CD14-positive monocyte (primary cell): Measurements from ENCODE around the gene CLDN8. TPM values are rescaled to one million over a fixed set of nuclear protein-coding genes. Genes with fewer than 3 reads are reported as not detected.

ENCODE experiments used
- DNase-seq, 3 donors: peaks; one replicate each; pipeline ENCODE4 v3.0.0-alpha.2; 2011 to 2022
- H2AFZ ChIP-seq: 2 replicates; pipeline ENCODE4 v1.6.0; 2012; ENCODE audit warnings: mild to moderate bottlenecking, low read depth, low read length, inconsistent platforms; ENCODE audit not compliant: insufficient read depth, poor library complexity, severe bottlenecking
- H3K27ac ChIP-seq, 2 donors: 1 replicate in 1 of 2; 2 replicates in 1 of 2; pipeline ENCODE4 v1.5.1; 2012 to 2013; ENCODE audit warnings: low read length in 2 of 2, control low read depth in 1 of 2, inconsistent platforms in 1 of 2, low read depth in 1 of 2, mild to moderate bottlenecking in 1 of 2
- H3K27me3 ChIP-seq, 2 donors: one replicate each; pipeline versions ENCODE4 v1.6.0 to v1.6.1; 2011 to 2013; ENCODE audit warnings: low read length in 2 of 2; ENCODE audit not compliant: control insufficient read depth in 2 of 2, insufficient read depth in 2 of 2
- H3K36me3 ChIP-seq, 2 donors: replicated peaks in 1 of 2; 1 replicate in 1 of 2; 2 replicates in 1 of 2; pipeline versions ENCODE4 v1.5.1 to v1.6.1; 2012 to 2013; ENCODE audit warnings: low read length in 2 of 2, control low read depth in 1 of 2, inconsistent platforms in 1 of 2, mild to moderate bottlenecking in 1 of 2; ENCODE audit not compliant: insufficient read depth in 2 of 2, control insufficient read depth in 1 of 2
- H3K4me1 ChIP-seq, 2 donors: 1 replicate in 1 of 2; 2 replicates in 1 of 2; pipeline versions ENCODE4 v1.5.1 to v1.6.1; 2012 to 2013; ENCODE audit warnings: low read length in 2 of 2, control low read depth in 1 of 2, inconsistent platforms in 1 of 2, mild to moderate bottlenecking in 1 of 2, moderate library complexity in 1 of 2; ENCODE audit not compliant: insufficient read depth in 2 of 2, control insufficient read depth in 1 of 2
- H3K4me2 ChIP-seq: replicated peaks from 2 replicates; pipeline ENCODE3; 2012; ENCODE audit warnings: low read length, moderate library complexity, mild to moderate bottlenecking; ENCODE audit not compliant: poor library complexity, severe bottlenecking; ENCODE audit errors: extremely low read depth
- H3K4me3 ChIP-seq, 3 experiments: fragments of 200-600 bp in 1 of 3; sonication (generic) in 1 of 3; replicated peaks in 1 of 3; 1 replicate in 2 of 3; 2 replicates in 1 of 3; pipeline ENCODE4 v1.5.1; 2011 to 2013; ENCODE audit warnings: low read length in 3 of 3, mild to moderate bottlenecking in 3 of 3, control low read depth in 2 of 3, low read depth in 2 of 3, inconsistent platforms in 1 of 3, moderate library complexity in 1 of 3
- H3K79me2 ChIP-seq: 2 replicates; pipeline ENCODE4 v1.6.0; 2012; ENCODE audit warnings: mild to moderate bottlenecking, control low read depth, inconsistent platforms, low read length, moderate library complexity; ENCODE audit not compliant: insufficient read depth
- H3K9ac ChIP-seq: 2 replicates; pipeline ENCODE4 v1.6.0; 2017; ENCODE audit warnings: low read length, mild to moderate bottlenecking; ENCODE audit not compliant: insufficient read depth, poor library complexity, severe bottlenecking
- H3K9me3 ChIP-seq, 2 donors: replicated peaks in 1 of 2; 1 replicate in 1 of 2; 2 replicates in 1 of 2; pipeline versions ENCODE4 v1.5.1 to v1.6.1; 2012 to 2013; ENCODE audit warnings: low read length in 2 of 2, control low read depth in 1 of 2; ENCODE audit not compliant: control insufficient read depth in 1 of 2, insufficient read depth in 1 of 2
- H4K20me1 ChIP-seq: 2 replicates; pipeline ENCODE4 v1.6.0; 2012; ENCODE audit warnings: mild to moderate bottlenecking, low read length, control low read depth, moderate library complexity; ENCODE audit not compliant: insufficient read depth
- H3K27ac Mint-ChIP-seq, 7 donors: one replicate each; pipeline ENCODE4 v1.8.0; 2020; ENCODE audit warnings: mild to moderate bottlenecking in 7 of 7, mixed read lengths in 7 of 7, moderate library complexity in 6 of 7, inconsistent platforms in 2 of 7
- H3K27me3 Mint-ChIP-seq, 3 donors: one replicate each; pipeline ENCODE4 v1.8.0; 2021 to 2022; ENCODE audit warnings: low read depth in 3 of 3, mild to moderate bottlenecking in 3 of 3, mixed read lengths in 3 of 3, moderate library complexity in 3 of 3, inconsistent platforms in 1 of 3
- H3K36me3 Mint-ChIP-seq, 2 donors: one replicate each; pipeline ENCODE4 v1.8.0; 2020; ENCODE audit warnings: mixed read lengths in 2 of 2, inconsistent platforms in 1 of 2, mild to moderate bottlenecking in 1 of 2
- H3K4me1 Mint-ChIP-seq: one replicate; pipeline ENCODE4 v1.8.0; 2020; ENCODE audit warnings: mild to moderate bottlenecking, mixed read lengths
- H3K4me3 Mint-ChIP-seq, 2 donors: one replicate each; pipeline ENCODE4 v1.8.0; 2020; ENCODE audit warnings: mild to moderate bottlenecking in 2 of 2, mixed read lengths in 2 of 2, moderate library complexity in 1 of 2
- H3K9me3 Mint-ChIP-seq, 7 donors: one replicate each; pipeline ENCODE4 v1.8.0; 2020 to 2022; ENCODE audit warnings: mixed read lengths in 7 of 7, mild to moderate bottlenecking in 6 of 7, moderate library complexity in 6 of 7, inconsistent platforms in 2 of 7
- WGBS: methylation state at CpG from one replicate; pipeline ENCODE4 v1.1.5; 2013; ENCODE audit warnings: missing lambda C conversion rate; ENCODE audit not compliant: insufficient coverage; 5-methylcytosine and 5-hydroxymethylcytosine counted together
- intact Hi-C, 2 donors: fragments of 100-400 bp; cut with micrococcal nuclease; formaldehyde crosslinking; loops; one replicate each; pipeline versions ENCODE4 v1.15.0 to v1.15.1; 2023
- polyA plus RNA-seq, 3 donors: library from polyadenylated mRNA; depleted of rRNA in 1 of 3; unstranded in 2 of 3; stranded (reverse) in 1 of 3; fragments of 300-500 nt in 2 of 3; fragments of >200 nt in 1 of 3; fragmentation: Illumina TruSeq in 2 of 3; gene quantifications; 1 replicate in 2 of 3; 2 replicates in 1 of 3; pipeline ENCODE4 v1.2.3, GENCODE V29; 2012 to 2021
- TF ChIP-seq, protein P1 (sequence below): fragments of 200-600 bp; IDR thresholded peaks from one replicate; pipeline ENCODE4 v1.8.0; 2022; ENCODE audit warnings: antibody characterized with exemption, mild to moderate bottlenecking

The CLDN8 gene
- polyA plus RNA-seq, 3 donors, result not detected

- no peak overlapping the region for H3K4me3 ChIP-seq
- Mint-ChIP-seq H3K27me3 (no peaks in the 10 kb centered on the region), H3K9me3 (peaks cover 0 to 6% (median 2%) of the 10 kb centered on the region in 7 donors), H3K4me1 (no peaks in the 10 kb centered on the region), H3K4me3 (no peak overlapping the region), H3K27ac (no peak overlapping the region), H3K36me3 (no peaks in the 10 kb centered on the region)
- no peak for DNase-seq
- no peaks in the 10 kb centered on the region for H4K20me1 ChIP-seq
- H3K27me3 ChIP-seq, result no peaks in the 10 kb centered on the region
- no peaks in the 10 kb centered on the region for H3K36me3 ChIP-seq
- no peak overlapping the region for H3K4me2 ChIP-seq
- H3K79me2 ChIP-seq, result no peaks in the 10 kb centered on the region
- no CpG with 5 or more reads among the region's 1 CpG for WGBS
- TF ChIP-seq, protein P1, sequence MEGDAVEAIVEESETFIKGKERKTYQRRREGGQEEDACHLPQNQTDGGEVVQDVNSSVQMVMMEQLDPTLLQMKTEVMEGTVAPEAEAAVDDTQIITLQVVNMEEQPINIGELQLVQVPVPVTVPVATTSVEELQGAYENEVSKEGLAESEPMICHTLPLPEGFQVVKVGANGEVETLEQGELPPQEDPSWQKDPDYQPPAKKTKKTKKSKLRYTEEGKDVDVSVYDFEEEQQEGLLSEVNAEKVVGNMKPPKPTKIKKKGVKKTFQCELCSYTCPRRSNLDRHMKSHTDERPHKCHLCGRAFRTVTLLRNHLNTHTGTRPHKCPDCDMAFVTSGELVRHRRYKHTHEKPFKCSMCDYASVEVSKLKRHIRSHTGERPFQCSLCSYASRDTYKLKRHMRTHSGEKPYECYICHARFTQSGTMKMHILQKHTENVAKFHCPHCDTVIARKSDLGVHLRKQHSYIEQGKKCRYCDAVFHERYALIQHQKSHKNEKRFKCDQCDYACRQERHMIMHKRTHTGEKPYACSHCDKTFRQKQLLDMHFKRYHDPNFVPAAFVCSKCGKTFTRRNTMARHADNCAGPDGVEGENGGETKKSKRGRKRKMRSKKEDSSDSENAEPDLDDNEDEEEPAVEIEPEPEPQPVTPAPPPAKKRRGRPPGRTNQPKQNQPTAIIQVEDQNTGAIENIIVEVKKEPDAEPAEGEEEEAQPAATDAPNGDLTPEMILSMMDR, result no peak
- no peak overlapping the region for H3K27ac ChIP-seq
- H3K9ac ChIP-seq, result no peak overlapping the region
- peaks cover 4 to 5% of the 10 kb centered on the region in 2 donors for H3K9me3 ChIP-seq
- no peak overlapping the region for H2AFZ ChIP-seq
- intact Hi-C loops, result no loop called here
- H3K4me1 ChIP-seq, result no peaks in the 10 kb centered on the region
Measured at GRCh38 chr21:30227128-30227527, 11.2 kb upstream of the CLDN8 start.

GRCh38 chr21:30223596-30223995 is 7.7 kb upstream of the CLDN8 start:
- intact Hi-C loops, result no loop called here
- no peak overlapping the region for H3K27ac Mint-ChIP-seq
- H3K9me3 ChIP-seq, result peaks cover 0 to 4% of the 10 kb centered on the region in 2 donors
- no CpG with 5 or more reads among the region's 2 CpGs for WGBS
- H3K36me3 Mint-ChIP-seq, result no peaks in the 10 kb centered on the region
- H3K4me3 Mint-ChIP-seq, result no peak overlapping the region
- H3K9ac ChIP-seq, result no peak overlapping the region
- TF ChIP-seq, protein P1, result no peak
- H4K20me1 ChIP-seq, result no peaks in the 10 kb centered on the region
- H3K4me3 ChIP-seq, result no peak overlapping the region
- H3K27ac ChIP-seq, result no peak overlapping the region
- no peaks in the 10 kb centered on the region for H3K4me1 Mint-ChIP-seq
- no peaks in the 10 kb centered on the region for H3K27me3 ChIP-seq
- peaks cover 0 to 6% (median 2%) of the 10 kb centered on the region in 7 donors for H3K9me3 Mint-ChIP-seq
- no peaks in the 10 kb centered on the region for H3K36me3 ChIP-seq
- H2AFZ ChIP-seq, result no peak overlapping the region
- no peaks in the 10 kb centered on the region for H3K79me2 ChIP-seq
- H3K4me2 ChIP-seq, result no peak overlapping the region
- no peaks in the 10 kb centered on the region for H3K4me1 ChIP-seq
- DNase-seq, result no peak
- no peaks in the 10 kb centered on the region for H3K27me3 Mint-ChIP-seq
